ENCODE results near the gene NSDHL.
"Not testable (repeated sequence)": the region's sequence is repeated elsewhere in the genome, so short reads cannot be mapped to it uniquely, and the experiment has no call there.

The NSDHL gene

DNA sequence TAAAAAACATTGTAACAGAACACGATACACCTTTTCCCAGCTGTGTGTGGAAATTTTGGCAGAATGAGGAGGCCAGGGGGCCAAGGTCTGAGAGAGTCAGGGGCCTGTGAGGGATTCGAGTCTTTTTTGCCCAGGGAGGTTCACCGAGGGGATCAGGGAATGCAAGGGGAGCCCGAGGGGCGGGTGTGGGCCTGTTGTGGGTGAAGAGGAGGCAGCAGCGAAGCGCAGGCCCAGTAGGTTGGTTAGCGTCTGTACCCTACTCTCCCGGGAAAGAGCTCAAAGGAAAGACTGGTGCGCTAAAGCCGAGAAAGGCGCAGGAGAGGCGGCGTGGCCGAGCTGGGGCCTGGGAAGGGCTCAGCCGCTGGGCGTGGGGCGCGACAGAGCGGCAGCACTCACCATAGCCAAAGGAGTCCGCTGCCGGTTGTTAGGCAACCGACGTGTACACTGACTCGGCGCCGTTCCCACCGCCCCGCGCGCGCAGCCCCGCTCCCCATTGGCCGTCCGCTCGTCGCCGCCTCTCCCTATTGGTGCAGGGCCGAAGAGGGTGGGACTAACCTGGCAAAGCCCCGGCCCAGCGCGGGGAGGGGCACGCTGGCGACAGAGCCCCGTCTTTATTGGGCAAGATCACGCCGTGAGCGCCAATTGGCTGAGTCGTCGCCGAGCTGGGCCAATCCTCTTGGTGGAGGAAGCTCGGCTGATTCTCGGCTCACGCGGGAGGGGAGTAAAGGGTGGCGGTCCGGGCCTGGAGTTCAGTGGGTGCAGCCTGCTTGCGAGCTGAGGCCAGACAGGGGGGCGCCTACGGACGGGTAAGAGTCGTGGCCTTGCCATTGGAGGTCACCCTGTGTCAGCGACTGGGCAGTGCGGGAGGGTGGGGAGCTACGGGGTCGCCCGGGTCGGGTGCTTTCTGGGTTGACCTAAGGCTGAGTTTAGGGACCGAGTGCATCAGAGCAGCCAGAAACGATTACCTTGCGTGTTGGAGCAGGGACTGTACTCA is at the start of gene NSDHL, which contains the start of gene CETN2:
Gene NSDHL, plus strand, starts transcription at position 752 of the 994 bp plus-strand sequence. CDS start 15,262 bp downstream, outside the sequence.
Gene CETN2, minus strand, starts transcription at position 446 of the 994 bp plus-strand sequence. Its CDS starts 47 bp downstream, at position 399.
- peak; percentile 95 for DNase-seq (ENCODE audit: low read depth)
- peak within 1 kb of the TSS; percentile 77 for H3K4me3 ChIP-seq (ENCODE audit: low read length)
- TF ChIP-seq, protein P1, sequence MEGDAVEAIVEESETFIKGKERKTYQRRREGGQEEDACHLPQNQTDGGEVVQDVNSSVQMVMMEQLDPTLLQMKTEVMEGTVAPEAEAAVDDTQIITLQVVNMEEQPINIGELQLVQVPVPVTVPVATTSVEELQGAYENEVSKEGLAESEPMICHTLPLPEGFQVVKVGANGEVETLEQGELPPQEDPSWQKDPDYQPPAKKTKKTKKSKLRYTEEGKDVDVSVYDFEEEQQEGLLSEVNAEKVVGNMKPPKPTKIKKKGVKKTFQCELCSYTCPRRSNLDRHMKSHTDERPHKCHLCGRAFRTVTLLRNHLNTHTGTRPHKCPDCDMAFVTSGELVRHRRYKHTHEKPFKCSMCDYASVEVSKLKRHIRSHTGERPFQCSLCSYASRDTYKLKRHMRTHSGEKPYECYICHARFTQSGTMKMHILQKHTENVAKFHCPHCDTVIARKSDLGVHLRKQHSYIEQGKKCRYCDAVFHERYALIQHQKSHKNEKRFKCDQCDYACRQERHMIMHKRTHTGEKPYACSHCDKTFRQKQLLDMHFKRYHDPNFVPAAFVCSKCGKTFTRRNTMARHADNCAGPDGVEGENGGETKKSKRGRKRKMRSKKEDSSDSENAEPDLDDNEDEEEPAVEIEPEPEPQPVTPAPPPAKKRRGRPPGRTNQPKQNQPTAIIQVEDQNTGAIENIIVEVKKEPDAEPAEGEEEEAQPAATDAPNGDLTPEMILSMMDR (conservative IDR thresholded peaks at IDR 0.05; ENCODE audit: low read length) = no peak

DNA sequence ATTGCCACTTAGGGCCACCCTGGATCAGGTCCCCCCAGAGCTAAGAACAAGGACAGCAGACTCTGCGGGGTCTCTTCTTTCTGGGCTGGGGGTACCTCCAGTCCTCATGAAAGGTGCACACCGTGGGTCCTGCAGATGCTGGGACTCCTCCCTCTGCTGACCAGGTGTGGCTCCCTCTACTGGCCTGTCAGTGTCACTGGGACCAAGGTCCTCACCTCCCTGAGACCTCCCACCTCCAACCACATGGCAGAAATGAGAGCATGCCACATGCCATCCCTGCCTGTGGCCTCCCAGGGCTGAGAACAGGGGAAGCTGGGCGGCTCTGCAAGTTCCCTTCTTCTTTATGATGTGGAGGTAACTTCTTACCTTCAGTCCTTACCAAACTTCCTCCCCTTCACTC is 43.8 kb upstream of the NSDHL start:
- not testable (repeated sequence) for DNase-seq (ENCODE audit: low read depth); H3K4me3 ChIP-seq (ENCODE audit: low read length)

GRCh38 chrX:152798945-152799344 is 31.9 kb upstream of the NSDHL start:
- no peak for DNase-seq (ENCODE audit: low read depth)
- TF ChIP-seq, protein P1 (conservative IDR thresholded peaks at IDR 0.05; ENCODE audit: low read length) = no peak
- no peak overlapping the region for H3K4me3 ChIP-seq (ENCODE audit: low read length)

DNA sequence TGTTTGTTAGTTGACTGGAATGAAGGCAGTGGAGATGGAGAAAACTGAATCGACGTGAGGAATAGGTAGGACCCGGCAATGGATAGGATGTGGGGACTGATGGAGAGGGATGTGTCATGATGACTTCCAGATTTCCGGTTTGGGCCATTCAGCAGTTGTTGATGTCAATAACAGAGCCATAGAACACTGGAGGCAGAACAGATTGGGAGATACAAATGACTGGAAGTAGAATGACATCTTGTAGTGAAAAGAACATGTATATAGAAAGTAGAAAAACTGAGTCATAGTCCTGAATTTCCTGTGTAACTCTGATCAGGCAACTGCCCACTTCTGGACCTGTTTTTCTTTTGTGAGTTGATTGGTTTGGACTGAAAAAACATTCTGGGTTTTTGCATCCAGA is 24.8 kb upstream of the NSDHL start:
- DNase-seq (ENCODE audit: low read depth) = no peak
- TF ChIP-seq, protein P1 (conservative IDR thresholded peaks at IDR 0.05; ENCODE audit: low read length) = no peak
- no peak overlapping the region for H3K4me3 ChIP-seq (ENCODE audit: low read length)

DNA sequence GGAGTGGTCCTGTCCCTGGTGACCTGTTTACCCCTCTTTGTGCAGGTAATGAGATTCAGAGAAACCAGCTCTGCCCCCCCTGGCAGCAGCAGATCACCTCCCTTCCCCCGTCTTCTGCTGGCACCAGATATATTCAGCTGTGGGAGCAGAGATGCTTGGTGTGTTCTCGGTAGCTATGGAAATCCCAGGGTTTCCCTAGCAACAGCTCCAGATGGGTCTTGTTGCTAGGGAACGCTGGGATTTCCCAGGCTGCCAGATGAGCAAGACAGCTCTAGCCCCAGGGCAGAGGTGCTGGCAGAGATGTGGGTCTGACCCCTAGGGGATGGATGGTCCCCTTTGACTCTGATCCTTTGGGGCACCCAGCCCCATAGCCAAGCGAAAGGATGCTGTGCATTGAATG is 20.5 kb upstream of the NSDHL start:
- TF ChIP-seq, protein P1 (conservative IDR thresholded peaks at IDR 0.05; ENCODE audit: low read length) = no peak
- H3K4me3 ChIP-seq (ENCODE audit: low read length) = no peak overlapping the region
- no peak for DNase-seq (ENCODE audit: low read depth)

- TF ChIP-seq, protein P1 (conservative IDR thresholded peaks at IDR 0.05; ENCODE audit: low read length) = no peak
- DNase-seq (ENCODE audit: low read depth) = no peak
- no peak overlapping the region for H3K4me3 ChIP-seq (ENCODE audit: low read length)
Observed at GRCh38 chrX:152813206-152813605, 17.7 kb upstream of the NSDHL start.

GRCh38 chrX:152814048-152814447 is 16.8 kb upstream of the NSDHL start:
- H3K4me3 ChIP-seq (ENCODE audit: low read length) = no peak overlapping the region
- TF ChIP-seq, protein P1 (conservative IDR thresholded peaks at IDR 0.05; ENCODE audit: low read length) = no peak
- DNase-seq (ENCODE audit: low read depth) = no peak

All from AG10803 (cell line).